Activated naive CD8-positive, alpha-beta T cell treated with anti-CD3 and anti-CD28 coated beads, Interleukin-2, amount 50 U/mL, for 16 hours (primary cell): ENCODE measurements around the gene CDKL2.
"Not testable (repeated sequence)": the region's sequence is repeated elsewhere in the genome, so short reads cannot be mapped to it uniquely, and the experiment has no call there.

Source experiments
- DNase-seq: peaks from one replicate; pipeline ENCODE4 v3.0.0-alpha.2; 2020; ENCODE audit warnings: low read depth, low spot score

Gene CDKL2

GRCh38 chr4:75630174-75630936 is at the start of gene CDKL2:
CDKL2 (minus strand) TSS chr4:75630528; CDS start chr4:75625988, 4,540 bp downstream.
- DNase-seq, result peak; percentile 80

DNA sequence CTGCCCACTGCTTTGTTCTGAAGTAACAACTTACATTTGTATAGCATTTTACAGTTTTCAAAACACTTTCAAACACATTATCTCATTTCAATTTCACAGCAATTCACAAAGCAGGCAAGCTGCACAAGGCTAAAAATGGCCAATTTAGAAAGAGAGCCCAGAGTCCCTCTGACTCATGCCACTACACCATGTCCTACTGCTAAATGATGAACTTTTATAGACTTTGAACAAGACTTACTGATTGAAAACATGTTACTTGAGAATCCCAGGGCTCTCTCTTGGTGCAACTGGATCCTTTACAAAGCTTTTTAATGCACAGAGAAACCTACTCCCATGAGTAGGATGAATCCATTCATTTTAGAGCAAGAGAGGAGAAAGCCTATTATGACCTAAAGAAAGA is 48.6 kb upstream of the CDKL2 start:
- no peak for DNase-seq

GRCh38 chr4:75678473-75678872 is 48.1 kb upstream of the CDKL2 start:
- DNase-seq, result no peak

DNA sequence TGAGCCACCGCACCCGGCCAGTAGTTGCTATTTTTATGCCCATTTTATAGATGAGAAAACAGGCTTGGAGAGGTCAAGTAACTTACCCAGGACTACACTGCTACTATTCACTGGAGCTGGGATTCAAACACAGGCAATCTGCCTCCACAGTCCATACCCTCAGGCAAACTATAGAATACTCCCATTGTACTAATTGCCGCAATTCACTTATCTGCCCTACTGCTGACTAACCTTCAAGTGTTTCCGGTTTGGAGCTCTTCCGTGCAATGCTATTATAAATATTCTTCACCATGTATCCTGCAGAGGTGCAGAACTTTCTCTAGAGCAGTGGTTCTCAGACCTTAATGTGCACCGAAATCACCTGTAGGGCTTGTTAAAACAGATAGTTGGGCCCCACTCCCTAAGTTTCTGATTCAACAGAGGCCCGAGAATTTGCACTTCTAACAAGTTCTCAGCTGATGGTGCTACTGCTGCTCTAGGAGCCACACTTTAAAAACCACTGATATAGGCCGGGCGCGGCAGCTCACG is 44.7 kb upstream of the CDKL2 start:
- DNase-seq, result no peak

DNA sequence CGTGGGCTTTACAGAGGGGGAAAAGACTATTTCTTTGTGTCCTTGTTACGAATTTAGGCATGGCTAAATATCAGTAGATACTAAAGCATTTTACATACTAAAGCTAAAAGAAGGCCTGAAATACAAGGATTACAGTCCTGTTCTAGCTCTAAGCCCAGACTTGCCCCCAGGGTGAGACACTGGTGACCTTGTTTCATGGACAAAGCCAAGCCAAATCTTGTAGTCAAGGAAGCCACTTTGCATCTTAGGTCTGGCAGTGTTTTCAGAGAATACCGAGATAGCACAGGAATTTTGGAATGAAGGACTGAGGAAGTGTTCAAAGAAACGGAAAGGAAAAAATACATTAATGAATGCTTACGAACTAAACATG is 43.6 kb upstream of the CDKL2 start:
- no peak for DNase-seq

GRCh38 chr4:75673027-75673958 is 43.0 kb upstream of the CDKL2 start, which contains the start of gene G3BP2:
G3BP2 (minus strand) TSS chr4:75673411; CDS start chr4:75662025, 11,386 bp downstream.
- DNase-seq, result peak; percentile 93

DNA sequence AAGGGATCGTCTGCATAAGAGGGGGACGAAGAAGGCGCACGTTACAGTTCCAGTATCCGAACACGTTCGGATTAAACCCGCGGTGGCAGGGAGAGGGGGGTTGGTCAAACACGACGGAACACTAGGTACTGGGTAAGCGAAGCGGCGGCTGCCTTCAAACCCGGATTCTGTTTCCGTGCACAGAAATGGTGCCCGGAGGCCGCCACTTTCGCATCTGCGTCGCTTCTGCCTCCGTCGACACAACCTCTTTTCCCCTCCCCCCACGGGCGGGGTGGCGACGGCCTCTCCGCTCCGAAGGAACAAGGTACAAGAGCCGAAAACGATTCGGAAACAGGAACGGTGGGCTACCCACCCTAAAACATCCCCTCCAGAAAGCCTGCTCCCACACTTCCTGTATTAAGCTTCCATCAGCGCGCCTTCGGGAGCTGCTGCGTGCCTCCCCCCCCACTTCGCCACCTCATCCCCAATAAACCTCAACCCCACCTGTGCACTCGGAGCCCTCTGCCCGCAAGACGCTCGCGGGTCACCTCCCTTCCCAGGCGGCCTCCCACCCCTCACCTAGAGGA is 42.2 kb upstream of the CDKL2 start:
- peak; percentile 65 for DNase-seq

GRCh38 chr4:75671802-75672421 is 41.6 kb upstream of the CDKL2 start:
- no peak for DNase-seq

- DNase-seq, result no peak
These were observed 38.3 kb upstream of the CDKL2 start for GRCh38 chr4:75668596-75668995.

GRCh38 chr4:75667636-75668035 is 37.3 kb upstream of the CDKL2 start:
- DNase-seq, result not testable (repeated sequence)

DNA sequence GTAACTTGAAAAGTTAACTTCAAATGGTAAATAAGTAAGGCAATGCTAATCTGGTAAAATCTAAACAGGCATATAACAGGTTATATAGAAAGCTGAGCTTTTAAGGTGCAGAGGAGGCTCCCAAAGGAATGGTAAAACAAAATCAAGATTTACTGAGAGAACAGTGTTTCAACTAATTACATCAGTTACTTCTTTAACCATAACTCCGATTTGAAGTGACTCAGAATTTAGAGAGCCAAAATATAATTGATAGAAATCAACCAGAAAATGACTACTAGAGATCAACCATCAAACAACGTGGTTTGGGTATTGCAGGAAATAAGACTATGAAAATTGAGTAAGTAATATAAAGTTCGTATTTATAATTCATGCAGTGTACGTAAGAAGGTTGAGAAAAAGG is 36.0 kb upstream of the CDKL2 start:
- no peak for DNase-seq

GRCh38 chr4:75664604-75665003 is 34.3 kb upstream of the CDKL2 start:
- not testable (repeated sequence) for DNase-seq

DNA sequence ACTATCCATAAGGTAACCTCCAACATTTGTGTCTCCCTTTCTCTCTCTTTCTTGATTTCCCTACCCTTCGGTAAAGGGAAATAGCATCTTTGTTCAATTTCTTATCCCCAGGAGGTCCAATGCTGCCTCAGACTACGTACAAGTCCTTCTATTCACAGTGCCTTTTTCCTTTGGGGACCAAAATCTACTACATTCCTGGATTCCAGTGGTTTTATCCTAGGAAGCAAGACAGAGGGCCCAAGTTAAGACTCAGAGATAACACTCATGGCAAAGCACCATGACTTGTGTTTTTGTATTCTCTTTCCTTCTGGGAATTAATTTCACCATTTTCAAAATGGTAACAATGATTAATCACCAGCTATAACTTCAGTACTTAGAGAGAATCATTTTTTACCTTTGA is 32.3 kb upstream of the CDKL2 start:
- DNase-seq, result no peak

- DNase-seq, result no peak
These were observed 30.2 kb upstream of the CDKL2 start for GRCh38 chr4:75660491-75660890.

DNA sequence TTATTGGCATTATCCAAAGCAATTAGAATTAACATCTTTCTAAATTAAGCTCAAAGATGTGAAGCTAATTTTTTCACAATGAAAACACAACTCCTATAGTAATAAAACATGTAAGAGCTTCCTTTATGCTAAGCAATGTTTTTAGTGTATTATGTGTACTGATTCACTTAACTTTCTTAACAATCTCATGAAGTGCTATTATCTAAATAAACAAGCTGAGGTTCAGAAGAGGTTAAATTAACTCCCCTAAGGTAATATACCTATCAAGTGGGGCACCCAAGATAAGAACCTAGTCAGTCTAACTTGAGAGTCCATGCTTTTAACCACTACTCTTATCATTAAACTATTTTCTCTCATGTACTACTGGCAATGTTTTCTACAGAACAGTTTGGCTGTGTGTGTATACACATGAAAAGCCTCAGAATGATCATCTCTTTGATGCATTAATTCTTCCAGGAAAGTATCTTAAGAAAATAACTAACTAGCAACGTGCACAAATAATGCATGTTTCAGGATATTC is 29.2 kb upstream of the CDKL2 start:
- DNase-seq, result no peak

DNA sequence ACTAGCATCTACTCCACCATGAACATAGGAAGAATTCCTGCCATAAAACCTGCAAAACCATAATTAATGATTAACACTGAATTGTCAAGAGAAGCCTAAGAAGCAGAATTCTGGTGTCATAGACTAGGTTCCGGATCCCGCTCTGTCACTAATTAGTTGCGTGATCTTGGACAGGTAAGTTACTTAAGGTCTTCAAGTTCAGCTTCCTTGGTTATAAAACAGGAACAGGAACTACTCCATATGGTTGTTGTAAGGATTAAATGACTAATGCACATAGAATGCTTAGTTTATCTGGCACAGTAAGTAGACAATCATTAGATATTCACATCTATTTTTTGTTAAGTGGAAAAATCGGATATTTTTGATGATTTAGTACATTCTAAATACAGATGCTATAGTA is 28.5 kb upstream of the CDKL2 start:
- no peak for DNase-seq

GRCh38 chr4:75655562-75655961 is 25.2 kb upstream of the CDKL2 start:
- no peak for DNase-seq

- no peak for DNase-seq
These were observed 24.6 kb upstream of the CDKL2 start for GRCh38 chr4:75654905-75655304.

DNA sequence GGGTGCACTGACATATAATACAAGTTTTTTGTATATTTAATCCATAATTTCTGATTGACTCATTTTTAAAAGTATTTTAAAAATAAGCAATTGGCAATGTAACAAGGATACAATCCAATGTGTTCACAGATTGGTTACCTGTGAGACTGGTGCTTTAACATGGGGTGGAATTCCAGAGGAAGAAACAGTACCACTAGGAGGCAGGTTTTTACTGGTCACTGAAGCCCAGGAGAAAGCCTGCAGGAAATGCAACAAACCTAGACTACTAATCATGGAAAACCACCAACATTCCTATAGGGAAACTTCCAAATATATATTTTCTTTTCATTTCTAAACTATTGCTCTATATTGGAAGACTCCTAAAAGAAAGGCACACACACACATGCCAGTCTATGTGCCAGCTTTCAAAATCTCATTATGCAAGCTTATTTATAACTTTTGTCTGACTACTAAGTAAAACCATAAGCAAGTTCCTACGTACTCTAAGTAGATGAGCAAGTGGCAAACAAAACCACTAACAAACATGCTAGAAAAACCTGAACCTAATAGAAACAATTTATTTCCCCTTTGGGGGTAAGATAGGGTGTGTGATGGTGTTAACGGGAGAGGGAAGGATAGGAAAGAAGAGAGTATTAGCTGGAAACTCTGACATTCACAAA is 23.6 kb upstream of the CDKL2 start:
- DNase-seq, result no peak

DNA sequence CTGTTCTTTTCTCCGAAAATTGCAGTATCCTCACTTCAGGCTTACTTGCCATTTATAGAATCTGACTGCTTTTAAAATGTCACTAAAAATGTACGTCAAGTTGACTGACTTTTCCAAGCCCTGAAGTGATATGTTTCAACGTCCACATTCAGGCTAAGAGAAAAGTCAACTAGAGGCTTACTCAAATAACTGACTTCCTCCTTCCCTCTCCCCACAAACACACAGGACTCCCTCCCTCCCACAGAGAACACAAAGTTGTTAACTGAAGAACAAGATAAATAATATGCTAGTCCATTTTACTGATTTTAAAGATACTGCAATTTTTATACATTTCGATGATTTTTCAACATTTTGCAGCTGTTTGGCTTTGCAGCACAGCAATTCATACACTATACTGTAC is 13.8 kb upstream of the CDKL2 start:
- no peak for DNase-seq

DNA sequence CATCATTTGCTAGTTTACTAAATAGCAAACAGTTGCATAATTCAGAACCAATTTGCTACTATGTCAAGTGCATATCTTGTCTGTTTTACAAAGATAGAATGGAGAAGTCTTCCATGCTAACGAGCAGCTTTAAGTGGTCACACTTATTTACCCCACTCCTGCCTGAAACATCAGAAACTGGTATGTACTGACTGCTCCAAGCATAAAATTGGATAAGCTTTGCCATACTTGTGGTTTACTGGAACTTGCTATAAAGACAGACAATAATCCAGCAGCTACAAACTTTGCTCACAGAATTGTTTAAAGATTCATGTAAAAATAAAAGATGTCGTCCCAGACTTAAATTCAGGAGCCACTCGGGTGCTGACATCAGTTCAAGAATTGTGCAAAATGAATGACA is 13.3 kb upstream of the CDKL2 start:
- DNase-seq, result no peak
